HepG2 (cell line): ENCODE measurements around the gene SIX5. TPM values are rescaled to one million over a fixed set of nuclear protein-coding genes. Genes with fewer than 3 reads are reported as not detected.

Experiments
- ETV6 ChIP-seq: sonication (generic); formaldehyde crosslinking; conservative IDR thresholded peaks from 2 replicates; pipeline ENCODE4 v1.4.0; 2020; ENCODE audit warnings: missing genetic modification reagents
- HMGA1 ChIP-seq: sonication (generic); formaldehyde crosslinking; conservative IDR thresholded peaks from 2 replicates; pipeline ENCODE4 v1.4.0; 2020; ENCODE audit warnings: missing genetic modification reagents
- JUND ChIP-seq: sonication (generic); formaldehyde crosslinking; IDR thresholded peaks from 2 replicates; pipeline ENCODE4 v1.8.0; 2022; ENCODE audit warnings: mild to moderate bottlenecking, missing genetic modification reagents
- KLF6 ChIP-seq: IDR thresholded peaks from 2 replicates; pipeline ENCODE4 v1.8.0; 2016; ENCODE audit warnings: missing biosample characterization, missing genetic modification reagents
- MAFG ChIP-seq: sonication (generic); formaldehyde crosslinking; IDR thresholded peaks from 2 replicates; pipeline ENCODE4 v1.5.1; 2020; ENCODE audit warnings: mild to moderate bottlenecking, missing genetic modification reagents
- MEF2D ChIP-seq: sonication (generic); formaldehyde crosslinking; IDR thresholded peaks from 2 replicates; pipeline ENCODE4 v1.5.1; 2020; ENCODE audit warnings: mild to moderate bottlenecking, missing genetic modification reagents
- MXI1 ChIP-seq: IDR thresholded peaks from 3 replicates; pipeline ENCODE4 v1.6.1; 2012; ENCODE audit warnings: low read depth, low read length, inconsistent platforms, borderline replicate concordance
- TAF15 ChIP-seq: fragments of 200-400 bp; formaldehyde crosslinking; IDR thresholded peaks from one replicate; pipeline ENCODE4 v1.6.1; 2018; ENCODE audit warnings: mild to moderate bottlenecking, low read depth, low read length; ENCODE audit not compliant: poor library complexity, severe bottlenecking
- ZMYM3 ChIP-seq: sonication (generic); formaldehyde crosslinking; IDR thresholded peaks from 2 replicates; pipeline ENCODE4 v1.5.1; 2020; ENCODE audit warnings: mild to moderate bottlenecking, missing genetic modification reagents
- ZNF430 ChIP-seq: sonication (generic); formaldehyde crosslinking; IDR thresholded peaks from 2 replicates; pipeline ENCODE4 v1.9.0; 2021; ENCODE audit warnings: mild to moderate bottlenecking, missing genetic modification reagents
- ZNF761 ChIP-seq: sonication (generic); formaldehyde crosslinking; conservative IDR thresholded peaks from 2 replicates; pipeline ENCODE4 v1.4.0; 2020; ENCODE audit warnings: mild to moderate bottlenecking, missing genetic modification reagents
- ZNF792 ChIP-seq: IDR thresholded peaks from 2 replicates; pipeline ENCODE4 v1.6.1; 2016
- polyA plus RNA-seq, 8 experiments: library from polyadenylated mRNA; depleted of rRNA in 3 of 8; stranded (reverse) in 7 of 8; unstranded in 1 of 8; fragments of >200 nt; fragmentation: Illumina TruSeq in 4 of 8; extraction: Trizol in 4 of 8; gene quantifications; 2 replicates each; pipeline versions ENCODE4 v1.2.1 to v1.2.3, GENCODE V29; 2011 to 2016; ENCODE audit warnings: low read depth in 4 of 8, missing spikeins in 1 of 8, mixed read lengths in 1 of 8; ENCODE audit not compliant: insufficient read depth in 1 of 8
- total RNA-seq, 5 experiments: library from RNA; depleted of rRNA; stranded (reverse); fragments of >200 nt; fragmentation: Illumina TruSeq; extraction: Trizol; gene quantifications; 2 replicates each; pipeline ENCODE4 v1.2.3, GENCODE V29; 2016; ENCODE audit warnings: low read depth in 1 of 5
- TF ChIP-seq, protein P1 (sequence below): IDR thresholded peaks from 2 replicates; pipeline ENCODE4 v1.6.1; 2016
- TF ChIP-seq, protein P2 (sequence below): sonication (generic); formaldehyde crosslinking; IDR thresholded peaks from 2 replicates; pipeline ENCODE4 v1.5.0; 2020; ENCODE audit warnings: mild to moderate bottlenecking, missing genetic modification reagents, borderline replicate concordance
- TF ChIP-seq, protein P3 (sequence below): sonication (generic); IDR thresholded peaks from 2 replicates; pipeline ENCODE4 v1.6.1; 2016; ENCODE audit warnings: low read depth, borderline replicate concordance
- TF ChIP-seq, protein P4 (sequence below): fragments of 450-650 bp; IDR thresholded peaks from 2 replicates; pipeline ENCODE4 v1.6.1; 2016
- TF ChIP-seq, protein P5 (sequence below): sonication (generic); formaldehyde crosslinking; IDR thresholded peaks from 2 replicates; pipeline ENCODE4 v1.4.0; 2020; ENCODE audit warnings: missing genetic modification reagents, borderline replicate concordance
- TF ChIP-seq, protein P6 (sequence below): IDR thresholded peaks from 2 replicates; pipeline ENCODE4 v1.6.1; 2016; ENCODE audit warnings: mild to moderate bottlenecking

Gene SIX5
- total and polyA plus RNA-seq, 2 of the 13 experiments (the other 11 are each of a cell fraction or from before 2014, with no cell fraction given) = 7.7 to 10.5 TPM

DNA sequence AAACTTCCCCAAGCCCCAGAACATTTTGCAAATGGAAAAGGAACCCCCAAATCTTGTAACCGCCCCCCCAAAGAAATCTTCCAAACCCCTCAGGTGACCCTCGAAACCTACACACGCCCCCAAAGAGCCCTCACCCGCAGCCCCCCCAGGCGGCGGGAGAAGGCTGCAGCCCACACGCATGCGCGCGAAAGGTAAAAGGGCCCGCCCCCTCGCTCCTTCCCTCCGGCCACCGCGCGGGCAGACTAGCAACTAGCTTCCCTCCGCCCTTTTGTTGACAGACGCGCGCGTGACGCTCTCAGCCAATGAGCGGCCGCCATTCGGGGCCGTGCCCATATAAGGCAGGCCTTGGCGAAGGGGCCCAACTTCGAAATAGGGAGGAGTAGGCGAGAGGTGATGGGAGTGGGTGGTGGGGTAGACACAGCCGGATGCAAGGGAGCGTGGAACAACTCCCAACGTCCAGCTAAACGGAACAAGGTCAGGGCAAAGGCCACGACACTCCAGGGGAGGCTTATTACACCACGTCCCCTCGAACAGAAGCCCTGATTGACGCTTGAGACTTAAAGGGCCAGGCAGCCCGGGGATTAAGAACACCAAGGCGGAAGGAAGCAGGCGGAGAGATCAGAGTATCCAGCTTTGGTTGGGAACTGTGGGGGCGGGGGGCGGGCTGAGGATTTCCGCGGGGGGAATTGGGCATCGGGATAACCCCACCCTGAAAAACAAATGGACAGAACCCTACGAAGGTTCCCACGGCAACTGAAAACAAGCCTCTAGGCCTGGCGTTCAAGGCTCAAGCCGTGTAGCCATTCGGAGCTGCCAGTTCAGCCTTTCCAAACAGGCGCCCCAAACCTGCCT lies 51.7 kb downstream of the SIX5 start (continued):
- TF ChIP-seq, protein P1, sequence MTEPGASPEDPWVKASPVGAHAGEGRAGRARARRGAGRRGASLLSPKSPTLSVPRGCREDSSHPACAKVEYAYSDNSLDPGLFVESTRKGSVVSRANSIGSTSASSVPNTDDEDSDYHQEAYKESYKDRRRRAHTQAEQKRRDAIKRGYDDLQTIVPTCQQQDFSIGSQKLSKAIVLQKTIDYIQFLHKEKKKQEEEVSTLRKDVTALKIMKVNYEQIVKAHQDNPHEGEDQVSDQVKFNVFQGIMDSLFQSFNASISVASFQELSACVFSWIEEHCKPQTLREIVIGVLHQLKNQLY (CRISPR knock-in tag) = no peak
- TF ChIP-seq JUND (CRISPR knock-in tag) (peak; percentile 44; the same call in 1 of the 2 replicates), MXI1 (peak; percentile 81; the same call in 2 of the 3 replicates), KLF6 (CRISPR knock-in tag) (no peak), ZNF792 (CRISPR knock-in tag) (peak; percentile 68), MAFG (no peak), MEF2D (peak; percentile 71; the same call in 1 of the 2 replicates), ZMYM3 (CRISPR knock-in tag) (peak; percentile 87), TAF15 (peak; percentile 60), ZNF761 (CRISPR knock-in tag) (0 out of 2 replicates have a peak, but pooled peaks have one; percentile 2), HMGA1 (CRISPR knock-in tag) (no peak), ETV6 (CRISPR knock-in tag) (no peak), ZNF430 (CRISPR knock-in tag) (peak; percentile 82; the same call in 1 of the 2 replicates)
- TF ChIP-seq, protein P2, sequence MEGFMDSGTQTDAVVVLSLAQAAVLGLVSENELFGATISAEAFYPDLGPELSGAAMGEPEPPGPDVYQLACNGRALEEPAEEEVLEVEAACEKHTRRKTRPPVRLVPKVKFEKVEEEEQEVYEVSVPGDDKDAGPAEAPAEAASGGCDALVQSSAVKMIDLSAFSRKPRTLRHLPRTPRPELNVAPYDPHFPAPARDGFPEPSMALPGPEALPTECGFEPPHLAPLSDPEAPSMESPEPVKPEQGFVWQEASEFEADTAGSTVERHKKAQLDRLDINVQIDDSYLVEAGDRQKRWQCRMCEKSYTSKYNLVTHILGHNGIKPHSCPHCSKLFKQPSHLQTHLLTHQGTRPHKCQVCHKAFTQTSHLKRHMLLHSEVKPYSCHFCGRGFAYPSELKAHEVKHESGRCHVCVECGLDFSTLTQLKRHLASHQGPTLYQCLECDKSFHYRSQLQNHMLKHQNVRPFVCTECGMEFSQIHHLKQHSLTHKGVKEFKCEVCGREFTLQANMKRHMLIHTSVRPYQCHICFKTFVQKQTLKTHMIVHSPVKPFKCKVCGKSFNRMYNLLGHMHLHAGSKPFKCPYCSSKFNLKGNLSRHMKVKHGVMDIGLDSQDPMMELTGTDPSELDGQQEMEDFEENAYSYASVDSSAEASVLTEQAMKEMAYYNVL (CRISPR knock-in tag) = no peak
- TF ChIP-seq, protein P3, sequence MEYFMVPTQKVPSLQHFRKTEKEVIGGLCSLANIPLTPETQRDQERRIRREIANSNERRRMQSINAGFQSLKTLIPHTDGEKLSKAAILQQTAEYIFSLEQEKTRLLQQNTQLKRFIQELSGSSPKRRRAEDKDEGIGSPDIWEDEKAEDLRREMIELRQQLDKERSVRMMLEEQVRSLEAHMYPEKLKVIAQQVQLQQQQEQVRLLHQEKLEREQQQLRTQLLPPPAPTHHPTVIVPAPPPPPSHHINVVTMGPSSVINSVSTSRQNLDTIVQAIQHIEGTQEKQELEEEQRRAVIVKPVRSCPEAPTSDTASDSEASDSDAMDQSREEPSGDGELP = peak; percentile 77; the same call in 1 of the 2 replicates
- TF ChIP-seq, protein P4, sequence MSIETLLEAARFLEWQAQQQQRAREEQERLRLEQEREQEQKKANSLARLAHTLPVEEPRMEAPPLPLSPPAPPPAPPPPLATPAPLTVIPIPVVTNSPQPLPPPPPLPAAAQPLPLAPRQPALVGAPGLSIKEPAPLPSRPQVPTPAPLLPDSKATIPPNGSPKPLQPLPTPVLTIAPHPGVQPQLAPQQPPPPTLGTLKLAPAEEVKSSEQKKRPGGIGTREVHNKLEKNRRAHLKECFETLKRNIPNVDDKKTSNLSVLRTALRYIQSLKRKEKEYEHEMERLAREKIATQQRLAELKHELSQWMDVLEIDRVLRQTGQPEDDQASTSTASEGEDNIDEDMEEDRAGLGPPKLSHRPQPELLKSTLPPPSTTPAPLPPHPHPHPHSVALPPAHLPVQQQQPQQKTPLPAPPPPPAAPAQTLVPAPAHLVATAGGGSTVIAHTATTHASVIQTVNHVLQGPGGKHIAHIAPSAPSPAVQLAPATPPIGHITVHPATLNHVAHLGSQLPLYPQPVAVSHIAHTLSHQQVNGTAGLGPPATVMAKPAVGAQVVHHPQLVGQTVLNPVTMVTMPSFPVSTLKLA = peak; percentile 88
- TF ChIP-seq, protein P5, sequence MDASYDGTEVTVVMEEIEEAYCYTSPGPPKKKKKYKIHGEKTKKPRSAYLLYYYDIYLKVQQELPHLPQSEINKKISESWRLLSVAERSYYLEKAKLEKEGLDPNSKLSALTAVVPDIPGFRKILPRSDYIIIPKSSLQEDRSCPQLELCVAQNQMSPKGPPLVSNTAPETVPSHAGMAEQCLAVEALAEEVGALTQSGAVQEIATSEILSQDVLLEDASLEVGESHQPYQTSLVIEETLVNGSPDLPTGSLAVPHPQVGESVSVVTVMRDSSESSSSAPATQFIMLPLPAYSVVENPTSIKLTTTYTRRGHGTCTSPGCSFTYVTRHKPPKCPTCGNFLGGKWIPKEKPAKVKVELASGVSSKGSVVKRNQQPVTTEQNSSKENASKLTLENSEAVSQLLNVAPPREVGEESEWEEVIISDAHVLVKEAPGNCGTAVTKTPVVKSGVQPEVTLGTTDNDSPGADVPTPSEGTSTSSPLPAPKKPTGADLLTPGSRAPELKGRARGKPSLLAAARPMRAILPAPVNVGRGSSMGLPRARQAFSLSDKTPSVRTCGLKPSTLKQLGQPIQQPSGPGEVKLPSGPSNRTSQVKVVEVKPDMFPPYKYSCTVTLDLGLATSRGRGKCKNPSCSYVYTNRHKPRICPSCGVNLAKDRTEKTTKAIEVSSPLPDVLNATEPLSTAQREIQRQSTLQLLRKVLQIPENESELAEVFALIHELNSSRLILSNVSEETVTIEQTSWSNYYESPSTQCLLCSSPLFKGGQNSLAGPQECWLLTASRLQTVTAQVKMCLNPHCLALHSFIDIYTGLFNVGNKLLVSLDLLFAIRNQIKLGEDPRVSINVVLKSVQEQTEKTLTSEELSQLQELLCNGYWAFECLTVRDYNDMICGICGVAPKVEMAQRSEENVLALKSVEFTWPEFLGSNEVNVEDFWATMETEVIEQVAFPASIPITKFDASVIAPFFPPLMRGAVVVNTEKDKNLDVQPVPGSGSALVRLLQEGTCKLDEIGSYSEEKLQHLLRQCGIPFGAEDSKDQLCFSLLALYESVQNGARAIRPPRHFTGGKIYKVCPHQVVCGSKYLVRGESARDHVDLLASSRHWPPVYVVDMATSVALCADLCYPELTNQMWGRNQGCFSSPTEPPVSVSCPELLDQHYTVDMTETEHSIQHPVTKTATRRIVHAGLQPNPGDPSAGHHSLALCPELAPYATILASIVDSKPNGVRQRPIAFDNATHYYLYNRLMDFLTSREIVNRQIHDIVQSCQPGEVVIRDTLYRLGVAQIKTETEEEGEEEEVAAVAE = peak; percentile 99
- TF ChIP-seq, protein P6, sequence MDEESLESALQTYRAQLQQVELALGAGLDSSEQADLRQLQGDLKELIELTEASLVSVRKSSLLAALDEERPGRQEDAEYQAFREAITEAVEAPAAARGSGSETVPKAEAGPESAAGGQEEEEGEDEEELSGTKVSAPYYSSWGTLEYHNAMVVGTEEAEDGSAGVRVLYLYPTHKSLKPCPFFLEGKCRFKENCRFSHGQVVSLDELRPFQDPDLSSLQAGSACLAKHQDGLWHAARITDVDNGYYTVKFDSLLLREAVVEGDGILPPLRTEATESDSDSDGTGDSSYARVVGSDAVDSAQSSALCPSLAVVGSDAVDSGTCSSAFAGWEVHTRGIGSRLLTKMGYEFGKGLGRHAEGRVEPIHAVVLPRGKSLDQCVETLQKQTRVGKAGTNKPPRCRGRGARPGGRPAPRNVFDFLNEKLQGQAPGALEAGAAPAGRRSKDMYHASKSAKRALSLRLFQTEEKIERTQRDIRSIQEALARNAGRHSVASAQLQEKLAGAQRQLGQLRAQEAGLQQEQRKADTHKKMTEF (CRISPR knock-in tag) = peak; percentile 72
